DND-41 (cell line): ENCODE measurements around the gene BCL7A.

Experiments
- EZH2 ChIP-seq: IDR thresholded peaks from 3 replicates; pipeline ENCODE4 v1.6.1; 2012; ENCODE audit warnings: borderline replicate concordance, low read depth, mild to moderate bottlenecking, moderate library complexity, low read length, inconsistent platforms; ENCODE audit not compliant: severe bottlenecking
- TF ChIP-seq, protein P1 (sequence below): IDR thresholded peaks from 2 replicates; pipeline ENCODE4 v1.5.1; 2012; ENCODE audit warnings: borderline replicate concordance, low read length, moderate library complexity, mild to moderate bottlenecking; ENCODE audit not compliant: poor library complexity, severe bottlenecking; ENCODE audit errors: extremely low read depth

GRCh38 chr12:122050706-122051105 lies 29.0 kb downstream of the BCL7A start:
- TF ChIP-seq, protein P1, sequence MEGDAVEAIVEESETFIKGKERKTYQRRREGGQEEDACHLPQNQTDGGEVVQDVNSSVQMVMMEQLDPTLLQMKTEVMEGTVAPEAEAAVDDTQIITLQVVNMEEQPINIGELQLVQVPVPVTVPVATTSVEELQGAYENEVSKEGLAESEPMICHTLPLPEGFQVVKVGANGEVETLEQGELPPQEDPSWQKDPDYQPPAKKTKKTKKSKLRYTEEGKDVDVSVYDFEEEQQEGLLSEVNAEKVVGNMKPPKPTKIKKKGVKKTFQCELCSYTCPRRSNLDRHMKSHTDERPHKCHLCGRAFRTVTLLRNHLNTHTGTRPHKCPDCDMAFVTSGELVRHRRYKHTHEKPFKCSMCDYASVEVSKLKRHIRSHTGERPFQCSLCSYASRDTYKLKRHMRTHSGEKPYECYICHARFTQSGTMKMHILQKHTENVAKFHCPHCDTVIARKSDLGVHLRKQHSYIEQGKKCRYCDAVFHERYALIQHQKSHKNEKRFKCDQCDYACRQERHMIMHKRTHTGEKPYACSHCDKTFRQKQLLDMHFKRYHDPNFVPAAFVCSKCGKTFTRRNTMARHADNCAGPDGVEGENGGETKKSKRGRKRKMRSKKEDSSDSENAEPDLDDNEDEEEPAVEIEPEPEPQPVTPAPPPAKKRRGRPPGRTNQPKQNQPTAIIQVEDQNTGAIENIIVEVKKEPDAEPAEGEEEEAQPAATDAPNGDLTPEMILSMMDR, result no peak
- no peak for TF ChIP-seq EZH2
